Measurements from ENCODE around the gene GKN2.

Gene GKN2

GRCh38 chr2:68978098-68978497 is 25.4 kb upstream of the GKN2 start:
- Histone ChIP-seq H3K36me3 (ENCODE audit: control insufficient read depth, insufficient read depth, low read length) (no peaks in the 10 kb centered on the region), H3K4me1 (ENCODE audit: control insufficient read depth, insufficient read depth, low read length, poor library complexity, severe bottlenecking) (no peaks in the 10 kb centered on the region), H3K4me3 (ENCODE audit: extremely low read depth, insufficient read depth, low read length, poor library complexity, severe bottlenecking) (no peak overlapping the region), H3K9me3 (ENCODE audit: control insufficient read depth, low read length) (no peaks in the 10 kb centered on the region), H3K27ac (ENCODE audit: low read depth, low read length, severe bottlenecking) (no peak overlapping the region)
- 89% methylated on average over 1 of the region's 3 CpGs; no CpG with 5 or more reads in 1 of the 2 experiments for WGBS, 2 experiments (ENCODE audit: insufficient coverage in 2 of 2)

GRCh38 chr2:68977453-68977852 is 24.8 kb upstream of the GKN2 start:
- Histone ChIP-seq H3K27ac (ENCODE audit: low read depth, low read length, severe bottlenecking) (no peak overlapping the region), H3K4me1 (ENCODE audit: control insufficient read depth, insufficient read depth, low read length, poor library complexity, severe bottlenecking) (peaks cover 4% of the 10 kb centered on the region), H3K9me3 (ENCODE audit: control insufficient read depth, low read length) (no peaks in the 10 kb centered on the region), H3K4me3 (ENCODE audit: extremely low read depth, insufficient read depth, low read length, poor library complexity, severe bottlenecking) (no peak overlapping the region), H3K36me3 (ENCODE audit: control insufficient read depth, insufficient read depth, low read length) (no peaks in the 10 kb centered on the region)
- 80 to 100% methylated on average over 2 of the region's 4 CpGs for WGBS, 2 experiments (ENCODE audit: insufficient coverage in 2 of 2)

- Histone ChIP-seq H3K27ac (ENCODE audit: low read depth, low read length, severe bottlenecking) (no peak overlapping the region), H3K36me3 (ENCODE audit: control insufficient read depth, insufficient read depth, low read length) (no peaks in the 10 kb centered on the region), H3K4me3 (ENCODE audit: extremely low read depth, insufficient read depth, low read length, poor library complexity, severe bottlenecking) (no peak overlapping the region), H3K4me1 (ENCODE audit: control insufficient read depth, insufficient read depth, low read length, poor library complexity, severe bottlenecking) (peaks cover 10% of the 10 kb centered on the region), H3K9me3 (ENCODE audit: control insufficient read depth, low read length) (no peaks in the 10 kb centered on the region)
- WGBS, 2 experiments (ENCODE audit: insufficient coverage in 2 of 2) = no CpG with 5 or more reads among the region's 2 CpGs
These were observed 23.2 kb upstream of the GKN2 start for GRCh38 chr2:68975844-68976243.

GRCh38 chr2:68974946-68975665 is 22.4 kb upstream of the GKN2 start:
- H3K36me3 ChIP-seq (ENCODE audit: control insufficient read depth, insufficient read depth, low read length) = no peaks in the 10 kb centered on the region
- 40 to 68% methylated on average over 2 to 5 of the region's 9 CpGs for WGBS, 2 experiments (ENCODE audit: insufficient coverage in 2 of 2)
- H3K4me3 ChIP-seq (ENCODE audit: extremely low read depth, insufficient read depth, low read length, poor library complexity, severe bottlenecking) = no peak overlapping the region
- H3K4me1 ChIP-seq (ENCODE audit: control insufficient read depth, insufficient read depth, low read length, poor library complexity, severe bottlenecking) = peaks cover 13% of the 10 kb centered on the region
- H3K9me3 ChIP-seq (ENCODE audit: control insufficient read depth, low read length) = no peaks in the 10 kb centered on the region
- H3K27ac ChIP-seq (ENCODE audit: low read depth, low read length, severe bottlenecking) = no peak overlapping the region

GRCh38 chr2:68974251-68974650 is 21.6 kb upstream of the GKN2 start, which contains the start of gene GKN1:
TSS of gene GKN1 (plus strand) at chr2:68974636. CDS start at chr2:68974678, 42 bp downstream.
- H3K36me3 ChIP-seq (ENCODE audit: control insufficient read depth, insufficient read depth, low read length) = no peaks in the 10 kb centered on the region
- no peaks in the 10 kb centered on the region for H3K9me3 ChIP-seq (ENCODE audit: control insufficient read depth, low read length)
- no peak within 1 kb of the TSS for H3K27ac ChIP-seq (ENCODE audit: low read depth, low read length, severe bottlenecking)
- H3K4me3 ChIP-seq (ENCODE audit: extremely low read depth, insufficient read depth, low read length, poor library complexity, severe bottlenecking) = no peak within 1 kb of the TSS
- 0% methylated on average over 1 of the region's 3 CpGs; no CpG with 5 or more reads in 1 of the 2 experiments for WGBS, 2 experiments (ENCODE audit: insufficient coverage in 2 of 2)
- H3K4me1 ChIP-seq (ENCODE audit: control insufficient read depth, insufficient read depth, low read length, poor library complexity, severe bottlenecking) = peaks cover 13% of the 10 kb centered on the region

GRCh38 chr2:68971591-68972231 is 19.0 kb upstream of the GKN2 start:
- H3K27ac ChIP-seq (ENCODE audit: low read depth, low read length, severe bottlenecking) = peak overlapping the region; percentile 68
- no peak overlapping the region for H3K4me3 ChIP-seq (ENCODE audit: extremely low read depth, insufficient read depth, low read length, poor library complexity, severe bottlenecking)
- 92 to 94% methylated on average over 2 to 3 of the region's 5 CpGs for WGBS, 2 experiments (ENCODE audit: insufficient coverage in 2 of 2)

GRCh38 chr2:68970566-68971265 is 18.0 kb upstream of the GKN2 start:
- 94 to 95% methylated on average over 2 of the region's 8 CpGs for WGBS, 2 experiments (ENCODE audit: insufficient coverage in 2 of 2)
- Histone ChIP-seq H3K36me3 (ENCODE audit: control insufficient read depth, insufficient read depth, low read length) (no peaks in the 10 kb centered on the region), H3K27ac (ENCODE audit: low read depth, low read length, severe bottlenecking) (no peak overlapping the region), H3K4me3 (ENCODE audit: extremely low read depth, insufficient read depth, low read length, poor library complexity, severe bottlenecking) (no peak overlapping the region), H3K9me3 (ENCODE audit: control insufficient read depth, low read length) (no peaks in the 10 kb centered on the region), H3K4me1 (ENCODE audit: control insufficient read depth, insufficient read depth, low read length, poor library complexity, severe bottlenecking) (peaks cover 13% of the 10 kb centered on the region)

More at GRCh38 chr2:68971591-68972231, 19.0 kb upstream of the GKN2 start:
- Histone ChIP-seq H3K36me3 (ENCODE audit: control insufficient read depth, insufficient read depth, low read length) (no peaks in the 10 kb centered on the region), H3K4me1 (ENCODE audit: control insufficient read depth, insufficient read depth, low read length, poor library complexity, severe bottlenecking) (peaks cover 13% of the 10 kb centered on the region), H3K9me3 (ENCODE audit: control insufficient read depth, low read length) (no peaks in the 10 kb centered on the region)

GRCh38 chr2:68969736-68970490 is 17.2 kb upstream of the GKN2 start:
- no peak overlapping the region for H3K4me3 ChIP-seq (ENCODE audit: extremely low read depth, insufficient read depth, low read length, poor library complexity, severe bottlenecking)
- no peaks in the 10 kb centered on the region for H3K9me3 ChIP-seq (ENCODE audit: control insufficient read depth, low read length)
- peaks cover 13% of the 10 kb centered on the region for H3K4me1 ChIP-seq (ENCODE audit: control insufficient read depth, insufficient read depth, low read length, poor library complexity, severe bottlenecking)
- H3K27ac ChIP-seq (ENCODE audit: low read depth, low read length, severe bottlenecking) = no peak overlapping the region
- H3K36me3 ChIP-seq (ENCODE audit: control insufficient read depth, insufficient read depth, low read length) = no peaks in the 10 kb centered on the region
- 89 to 96% methylated on average over 3 to 6 of the region's 8 CpGs for WGBS, 2 experiments (ENCODE audit: insufficient coverage in 2 of 2)

GRCh38 chr2:68968221-68968620 is 15.5 kb upstream of the GKN2 start:
- no peak overlapping the region for H3K27ac ChIP-seq (ENCODE audit: low read depth, low read length, severe bottlenecking)
- no peaks in the 10 kb centered on the region for H3K9me3 ChIP-seq (ENCODE audit: control insufficient read depth, low read length)
- peaks cover 13% of the 10 kb centered on the region for H3K4me1 ChIP-seq (ENCODE audit: control insufficient read depth, insufficient read depth, low read length, poor library complexity, severe bottlenecking)
- no peak overlapping the region for H3K4me3 ChIP-seq (ENCODE audit: extremely low read depth, insufficient read depth, low read length, poor library complexity, severe bottlenecking)
- WGBS, 2 experiments (ENCODE audit: insufficient coverage in 2 of 2) = no CpG with 5 or more reads among the region's 1 CpG
- no peaks in the 10 kb centered on the region for H3K36me3 ChIP-seq (ENCODE audit: control insufficient read depth, insufficient read depth, low read length)

- H3K4me1 ChIP-seq (ENCODE audit: control insufficient read depth, insufficient read depth, low read length, poor library complexity, severe bottlenecking) = no peaks in the 10 kb centered on the region
- no peak overlapping the region for H3K27ac ChIP-seq (ENCODE audit: low read depth, low read length, severe bottlenecking)
- H3K4me3 ChIP-seq (ENCODE audit: extremely low read depth, insufficient read depth, low read length, poor library complexity, severe bottlenecking) = no peak overlapping the region
- no peaks in the 10 kb centered on the region for H3K9me3 ChIP-seq (ENCODE audit: control insufficient read depth, low read length)
- H3K36me3 ChIP-seq (ENCODE audit: control insufficient read depth, insufficient read depth, low read length) = no peaks in the 10 kb centered on the region
These were observed 11.6 kb upstream of the GKN2 start for GRCh38 chr2:68964282-68964681.
